ENCODE measurements around the gene DPYSL4. TPM values are rescaled to one million over a fixed set of nuclear protein-coding genes. Genes with fewer than 3 reads are reported as not detected.

DPYSL4 gene
- total and polyA plus RNA-seq, 2 experiments from 2014 or later = 10.6 to 23.9 TPM

DNA sequence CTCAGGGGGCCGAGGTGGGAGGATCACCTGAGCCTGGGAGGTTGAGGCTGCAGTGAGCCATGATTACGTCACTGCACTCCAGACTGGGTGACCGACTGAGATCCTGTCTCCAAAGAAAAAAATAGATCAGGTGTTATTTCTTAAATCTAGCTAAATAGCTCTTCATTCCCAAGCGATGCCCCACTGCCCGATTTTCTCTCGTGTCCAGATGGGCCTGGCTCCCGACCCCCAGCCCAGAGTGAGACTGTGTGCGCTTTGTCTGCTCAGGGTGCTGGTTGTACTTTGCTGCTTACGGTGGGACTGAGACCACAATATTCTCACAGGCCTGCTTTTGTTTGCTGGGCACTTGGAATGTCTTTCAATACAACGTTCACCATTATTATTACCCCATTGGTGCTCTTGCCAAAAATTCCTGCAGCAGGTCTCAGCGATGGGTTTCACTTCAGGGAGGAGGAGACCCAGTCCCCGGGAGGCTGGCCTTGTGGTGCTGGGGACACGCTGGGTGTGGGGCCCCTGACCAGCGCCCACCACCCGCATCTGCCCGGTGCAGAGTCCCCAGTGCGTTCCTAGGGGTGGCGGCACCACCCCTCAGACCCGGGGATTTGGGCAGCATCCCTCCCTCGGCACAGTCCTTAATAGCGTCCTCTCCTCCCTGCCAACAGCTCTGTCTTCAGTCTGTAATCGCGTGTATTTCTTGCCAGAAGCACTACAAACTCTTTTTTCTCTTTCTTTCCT lies 20.4 kb upstream of the DPYSL4 start (continued):
- TF ChIP-seq POLR2AphosphoS5 (IDR thresholded peaks at IDR 0.05; ENCODE audit: low read depth) (no peak), EZH2phosphoT487 (IDR thresholded peaks at IDR 0.05; ENCODE audit: unreplicated experiment) (no peak), NANOG (IDR thresholded peaks at IDR 0.05; ENCODE audit: borderline replicate concordance) (no peak), ZNF331 (CRISPR knock-in tag; IDR thresholded peaks at IDR 0.05; ENCODE audit: low read depth) (no peak), CREB1 (CRISPR knock-in tag; IDR thresholded peaks at IDR 0.05; ENCODE audit: low read depth) (no peak), ZNF114 (CRISPR knock-in tag; IDR thresholded peaks at IDR 0.05) (no peak), EZH2 (IDR thresholded peaks at IDR 0.05; ENCODE audit: low read depth, unreplicated experiment) (no peak)
- TF ChIP-seq, protein P1, sequence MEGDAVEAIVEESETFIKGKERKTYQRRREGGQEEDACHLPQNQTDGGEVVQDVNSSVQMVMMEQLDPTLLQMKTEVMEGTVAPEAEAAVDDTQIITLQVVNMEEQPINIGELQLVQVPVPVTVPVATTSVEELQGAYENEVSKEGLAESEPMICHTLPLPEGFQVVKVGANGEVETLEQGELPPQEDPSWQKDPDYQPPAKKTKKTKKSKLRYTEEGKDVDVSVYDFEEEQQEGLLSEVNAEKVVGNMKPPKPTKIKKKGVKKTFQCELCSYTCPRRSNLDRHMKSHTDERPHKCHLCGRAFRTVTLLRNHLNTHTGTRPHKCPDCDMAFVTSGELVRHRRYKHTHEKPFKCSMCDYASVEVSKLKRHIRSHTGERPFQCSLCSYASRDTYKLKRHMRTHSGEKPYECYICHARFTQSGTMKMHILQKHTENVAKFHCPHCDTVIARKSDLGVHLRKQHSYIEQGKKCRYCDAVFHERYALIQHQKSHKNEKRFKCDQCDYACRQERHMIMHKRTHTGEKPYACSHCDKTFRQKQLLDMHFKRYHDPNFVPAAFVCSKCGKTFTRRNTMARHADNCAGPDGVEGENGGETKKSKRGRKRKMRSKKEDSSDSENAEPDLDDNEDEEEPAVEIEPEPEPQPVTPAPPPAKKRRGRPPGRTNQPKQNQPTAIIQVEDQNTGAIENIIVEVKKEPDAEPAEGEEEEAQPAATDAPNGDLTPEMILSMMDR (conservative IDR thresholded peaks at IDR 0.05; ENCODE audit: low read depth in 2 of 2) = no peak
- TF ChIP-seq, protein P2, sequence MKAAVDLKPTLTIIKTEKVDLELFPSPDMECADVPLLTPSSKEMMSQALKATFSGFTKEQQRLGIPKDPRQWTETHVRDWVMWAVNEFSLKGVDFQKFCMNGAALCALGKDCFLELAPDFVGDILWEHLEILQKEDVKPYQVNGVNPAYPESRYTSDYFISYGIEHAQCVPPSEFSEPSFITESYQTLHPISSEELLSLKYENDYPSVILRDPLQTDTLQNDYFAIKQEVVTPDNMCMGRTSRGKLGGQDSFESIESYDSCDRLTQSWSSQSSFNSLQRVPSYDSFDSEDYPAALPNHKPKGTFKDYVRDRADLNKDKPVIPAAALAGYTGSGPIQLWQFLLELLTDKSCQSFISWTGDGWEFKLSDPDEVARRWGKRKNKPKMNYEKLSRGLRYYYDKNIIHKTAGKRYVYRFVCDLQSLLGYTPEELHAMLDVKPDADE (IDR thresholded peaks at IDR 0.05) = no peak
- TF ChIP-seq, protein P3, sequence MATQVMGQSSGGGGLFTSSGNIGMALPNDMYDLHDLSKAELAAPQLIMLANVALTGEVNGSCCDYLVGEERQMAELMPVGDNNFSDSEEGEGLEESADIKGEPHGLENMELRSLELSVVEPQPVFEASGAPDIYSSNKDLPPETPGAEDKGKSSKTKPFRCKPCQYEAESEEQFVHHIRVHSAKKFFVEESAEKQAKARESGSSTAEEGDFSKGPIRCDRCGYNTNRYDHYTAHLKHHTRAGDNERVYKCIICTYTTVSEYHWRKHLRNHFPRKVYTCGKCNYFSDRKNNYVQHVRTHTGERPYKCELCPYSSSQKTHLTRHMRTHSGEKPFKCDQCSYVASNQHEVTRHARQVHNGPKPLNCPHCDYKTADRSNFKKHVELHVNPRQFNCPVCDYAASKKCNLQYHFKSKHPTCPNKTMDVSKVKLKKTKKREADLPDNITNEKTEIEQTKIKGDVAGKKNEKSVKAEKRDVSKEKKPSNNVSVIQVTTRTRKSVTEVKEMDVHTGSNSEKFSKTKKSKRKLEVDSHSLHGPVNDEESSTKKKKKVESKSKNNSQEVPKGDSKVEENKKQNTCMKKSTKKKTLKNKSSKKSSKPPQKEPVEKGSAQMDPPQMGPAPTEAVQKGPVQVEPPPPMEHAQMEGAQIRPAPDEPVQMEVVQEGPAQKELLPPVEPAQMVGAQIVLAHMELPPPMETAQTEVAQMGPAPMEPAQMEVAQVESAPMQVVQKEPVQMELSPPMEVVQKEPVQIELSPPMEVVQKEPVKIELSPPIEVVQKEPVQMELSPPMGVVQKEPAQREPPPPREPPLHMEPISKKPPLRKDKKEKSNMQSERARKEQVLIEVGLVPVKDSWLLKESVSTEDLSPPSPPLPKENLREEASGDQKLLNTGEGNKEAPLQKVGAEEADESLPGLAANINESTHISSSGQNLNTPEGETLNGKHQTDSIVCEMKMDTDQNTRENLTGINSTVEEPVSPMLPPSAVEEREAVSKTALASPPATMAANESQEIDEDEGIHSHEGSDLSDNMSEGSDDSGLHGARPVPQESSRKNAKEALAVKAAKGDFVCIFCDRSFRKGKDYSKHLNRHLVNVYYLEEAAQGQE (IDR thresholded peaks at IDR 0.05; ENCODE audit: unreplicated experiment) = no peak

DNA sequence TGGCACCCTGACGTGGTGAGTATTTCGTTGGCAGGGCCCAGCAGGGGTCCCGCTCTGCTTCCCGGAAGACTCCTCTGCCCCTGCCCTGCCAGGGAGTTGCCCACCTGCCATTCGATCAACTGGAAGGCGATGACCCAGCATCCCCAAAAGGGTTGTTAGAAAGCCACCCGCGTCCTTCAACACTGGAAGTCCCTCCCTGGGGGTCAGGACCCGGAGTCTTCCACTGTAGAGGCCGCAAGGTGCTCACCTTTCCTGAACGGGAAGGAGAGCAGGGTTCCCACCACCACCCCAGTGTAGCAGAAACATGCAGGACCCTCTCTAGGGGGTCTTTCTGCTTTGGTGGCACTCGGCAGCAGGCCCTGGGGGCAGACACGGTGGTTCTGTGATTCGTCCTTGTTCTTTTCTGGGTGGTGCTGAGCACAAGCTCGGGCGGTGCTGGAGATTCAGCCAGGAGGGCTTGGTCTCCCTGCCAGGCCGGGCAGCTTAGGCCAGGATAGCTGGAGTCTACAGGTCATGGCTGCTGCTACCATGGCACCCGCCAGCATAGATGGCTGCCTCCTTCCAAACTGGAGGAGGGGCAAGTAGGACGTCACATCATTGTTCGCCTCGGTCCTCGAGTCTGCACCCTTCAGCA lies 19.6 kb upstream of the DPYSL4 start:
- H3K9me2 ChIP-seq (ENCODE audit: insufficient read depth) = no peaks in the 10 kb centered on the region
- Mint-ChIP-seq H3K27me3 (ENCODE audit: insufficient read depth, low read depth, poor library complexity) (peaks cover 9% of the 10 kb centered on the region), H3K4me3 (no peak overlapping the region), H3K27ac (no peak overlapping the region), H3K9me3 (peaks cover 9% of the 10 kb centered on the region; the same call in 2 of the 3 replicates), H3K36me3 (ENCODE audit: low read depth) (no peaks in the 10 kb centered on the region), H3K4me1 (peaks cover 18% of the 10 kb centered on the region)
- no peak overlapping the region for H2AFZ ChIP-seq
- no peaks in the 10 kb centered on the region for H3K27me3 ChIP-seq (ENCODE audit: insufficient read depth)
- no peaks in the 10 kb centered on the region for H4K20me1 ChIP-seq (replicated peaks; ENCODE audit: insufficient read depth)
- H3K4me3 ChIP-seq = no peak overlapping the region
- H3K4me2 ChIP-seq = no peak overlapping the region
- no peak overlapping the region for H3K27ac ChIP-seq (ENCODE audit: low read depth)
- H3K79me2 ChIP-seq (replicated peaks; ENCODE audit: insufficient read depth) = no peaks in the 10 kb centered on the region
- DNase-seq (ENCODE audit: low spot score) (no peak), ATAC-seq (no peak)
- H3K4me1 ChIP-seq (ENCODE audit: insufficient read depth) = peaks cover 9% of the 10 kb centered on the region
- no peaks in the 10 kb centered on the region for H3K36me3 ChIP-seq (ENCODE audit: insufficient read depth)
- no peaks in the 10 kb centered on the region for H3F3A ChIP-seq (replicated peaks; ENCODE audit: low read depth)
- TF ChIP-seq, protein P4, sequence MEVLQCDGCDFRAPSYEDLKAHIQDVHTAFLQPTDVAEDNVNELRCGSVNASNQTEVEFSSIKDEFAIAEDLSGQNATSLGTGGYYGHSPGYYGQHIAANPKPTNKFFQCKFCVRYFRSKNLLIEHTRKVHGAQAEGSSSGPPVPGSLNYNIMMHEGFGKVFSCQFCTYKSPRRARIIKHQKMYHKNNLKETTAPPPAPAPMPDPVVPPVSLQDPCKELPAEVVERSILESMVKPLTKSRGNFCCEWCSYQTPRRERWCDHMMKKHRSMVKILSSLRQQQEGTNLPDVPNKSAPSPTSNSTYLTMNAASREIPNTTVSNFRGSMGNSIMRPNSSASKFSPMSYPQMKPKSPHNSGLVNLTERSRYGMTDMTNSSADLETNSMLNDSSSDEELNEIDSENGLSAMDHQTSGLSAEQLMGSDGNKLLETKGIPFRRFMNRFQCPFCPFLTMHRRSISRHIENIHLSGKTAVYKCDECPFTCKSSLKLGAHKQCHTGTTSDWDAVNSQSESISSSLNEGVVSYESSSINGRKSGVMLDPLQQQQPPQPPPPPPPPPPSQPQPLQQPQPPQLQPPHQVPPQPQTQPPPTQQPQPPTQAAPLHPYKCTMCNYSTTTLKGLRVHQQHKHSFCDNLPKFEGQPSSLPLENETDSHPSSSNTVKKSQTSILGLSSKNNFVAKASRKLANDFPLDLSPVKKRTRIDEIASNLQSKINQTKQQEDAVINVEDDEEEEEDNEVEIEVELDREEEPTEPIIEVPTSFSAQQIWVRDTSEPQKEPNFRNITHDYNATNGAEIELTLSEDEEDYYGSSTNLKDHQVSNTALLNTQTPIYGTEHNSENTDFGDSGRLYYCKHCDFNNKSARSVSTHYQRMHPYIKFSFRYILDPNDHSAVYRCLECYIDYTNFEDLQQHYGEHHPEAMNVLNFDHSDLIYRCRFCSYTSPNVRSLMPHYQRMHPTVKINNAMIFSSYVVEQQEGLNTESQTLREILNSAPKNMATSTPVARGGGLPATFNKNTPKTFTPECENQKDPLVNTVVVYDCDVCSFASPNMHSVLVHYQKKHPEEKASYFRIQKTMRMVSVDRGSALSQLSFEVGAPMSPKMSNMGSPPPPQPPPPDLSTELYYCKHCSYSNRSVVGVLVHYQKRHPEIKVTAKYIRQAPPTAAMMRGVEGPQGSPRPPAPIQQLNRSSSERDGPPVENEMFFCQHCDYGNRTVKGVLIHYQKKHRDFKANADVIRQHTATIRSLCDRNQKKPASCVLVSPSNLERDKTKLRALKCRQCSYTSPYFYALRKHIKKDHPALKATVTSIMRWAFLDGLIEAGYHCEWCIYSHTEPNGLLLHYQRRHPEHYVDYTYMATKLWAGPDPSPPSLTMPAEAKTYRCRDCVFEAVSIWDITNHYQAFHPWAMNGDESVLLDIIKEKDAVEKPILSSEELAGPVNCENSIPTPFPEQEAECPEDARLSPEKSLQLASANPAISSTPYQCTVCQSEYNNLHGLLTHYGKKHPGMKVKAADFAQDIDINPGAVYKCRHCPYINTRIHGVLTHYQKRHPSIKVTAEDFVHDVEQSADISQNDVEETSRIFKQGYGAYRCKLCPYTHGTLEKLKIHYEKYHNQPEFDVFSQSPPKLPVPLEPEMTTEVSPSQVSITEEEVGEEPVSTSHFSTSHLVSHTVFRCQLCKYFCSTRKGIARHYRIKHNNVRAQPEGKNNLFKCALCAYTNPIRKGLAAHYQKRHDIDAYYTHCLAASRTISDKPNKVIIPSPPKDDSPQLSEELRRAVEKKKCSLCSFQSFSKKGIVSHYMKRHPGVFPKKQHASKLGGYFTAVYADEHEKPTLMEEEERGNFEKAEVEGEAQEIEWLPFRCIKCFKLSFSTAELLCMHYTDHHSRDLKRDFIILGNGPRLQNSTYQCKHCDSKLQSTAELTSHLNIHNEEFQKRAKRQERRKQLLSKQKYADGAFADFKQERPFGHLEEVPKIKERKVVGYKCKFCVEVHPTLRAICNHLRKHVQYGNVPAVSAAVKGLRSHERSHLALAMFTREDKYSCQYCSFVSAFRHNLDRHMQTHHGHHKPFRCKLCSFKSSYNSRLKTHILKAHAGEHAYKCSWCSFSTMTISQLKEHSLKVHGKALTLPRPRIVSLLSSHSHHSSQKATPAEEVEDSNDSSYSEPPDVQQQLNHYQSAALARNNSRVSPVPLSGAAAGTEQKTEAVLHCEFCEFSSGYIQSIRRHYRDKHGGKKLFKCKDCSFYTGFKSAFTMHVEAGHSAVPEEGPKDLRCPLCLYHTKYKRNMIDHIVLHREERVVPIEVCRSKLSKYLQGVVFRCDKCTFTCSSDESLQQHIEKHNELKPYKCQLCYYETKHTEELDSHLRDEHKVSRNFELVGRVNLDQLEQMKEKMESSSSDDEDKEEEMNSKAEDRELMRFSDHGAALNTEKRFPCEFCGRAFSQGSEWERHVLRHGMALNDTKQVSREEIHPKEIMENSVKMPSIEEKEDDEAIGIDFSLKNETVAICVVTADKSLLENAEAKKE (CRISPR knock-in tag; IDR thresholded peaks at IDR 0.05) = no peak
- no peak for TF ChIP-seq ZNF114 (CRISPR knock-in tag; IDR thresholded peaks at IDR 0.05)
- no peak for TF ChIP-seq STAT1 (IDR thresholded peaks at IDR 0.05; ENCODE audit: unreplicated experiment)

Data from GM23338 (cell line).